DOHH2 (cell line): Measurements from ENCODE around the gene TMEM255B.

Experiments used
- H3F3A ChIP-seq: fragments of 200-600 bp; sonication (generic), shearing (Covaris generic); 2 replicates; pipeline ENCODE4 v1.6.0; 2016; ENCODE audit warnings: antibody characterized with exemption, mild to moderate bottlenecking; ENCODE audit not compliant: control insufficient read depth, insufficient read depth
- H3K27ac ChIP-seq: fragments of 200-600 bp; sonication (generic); 2 replicates; pipeline ENCODE4 v1.5.1; 2014; ENCODE audit warnings: low read depth, mild to moderate bottlenecking, low read length, moderate library complexity
- H3K27me3 ChIP-seq: fragments of 200-600 bp; sonication (generic); 2 replicates; pipeline ENCODE4 v1.6.1; 2014; ENCODE audit warnings: mild to moderate bottlenecking, low read length, mixed read lengths; ENCODE audit not compliant: control insufficient read depth
- H3K36me3 ChIP-seq: fragments of 200-600 bp; sonication (generic); 2 replicates; pipeline ENCODE4 v1.6.1; 2014; ENCODE audit warnings: mild to moderate bottlenecking, low read length, moderate library complexity, mixed read lengths; ENCODE audit not compliant: control insufficient read depth
- H3K4me1 ChIP-seq: fragments of 200-600 bp; sonication (generic); 2 replicates; pipeline ENCODE4 v1.6.1; 2014; ENCODE audit warnings: mild to moderate bottlenecking, low read length, mixed read lengths; ENCODE audit not compliant: control insufficient read depth
- H3K4me2 ChIP-seq: fragments of 200-600 bp; sonication (generic); 2 replicates; pipeline ENCODE4 v1.6.0; 2014; ENCODE audit warnings: mild to moderate bottlenecking, low read length, moderate library complexity
- H3K4me3 ChIP-seq: fragments of 200-600 bp; sonication (generic); 2 replicates; pipeline ENCODE4 v1.5.1; 2014; ENCODE audit warnings: mild to moderate bottlenecking, low read length, mixed read lengths
- H3K79me2 ChIP-seq: fragments of 200-600 bp; sonication (generic); 2 replicates; pipeline ENCODE4 v1.6.1; 2014; ENCODE audit warnings: mild to moderate bottlenecking, low read length, mixed read lengths; ENCODE audit not compliant: control insufficient read depth
- H3K9me2 ChIP-seq: fragments of 200-600 bp; sonication (generic); replicated peaks from 2 replicates; pipeline ENCODE4 v1.6.1; 2014; ENCODE audit warnings: mild to moderate bottlenecking, low read length, mixed read lengths; ENCODE audit not compliant: control insufficient read depth
- H3K9me3 ChIP-seq: fragments of 200-600 bp; sonication (generic); 2 replicates; pipeline ENCODE4 v1.6.1; 2014; ENCODE audit warnings: antibody characterized with exemption, low read length, mixed read lengths; ENCODE audit not compliant: control insufficient read depth, insufficient read depth
- H4K20me1 ChIP-seq: fragments of 200-600 bp; sonication (generic); 2 replicates; pipeline ENCODE4 v1.6.0; 2014; ENCODE audit warnings: low read depth, mild to moderate bottlenecking, antibody characterized with exemption, low read length, moderate library complexity; ENCODE audit not compliant: control insufficient read depth, insufficient read depth
- CTCF ChIP-seq: fragments of 200-600 bp; sonication (generic); IDR thresholded peaks from one replicate; pipeline ENCODE4 v1.5.1; 2014; ENCODE audit warnings: antibody characterized with exemption, mild to moderate bottlenecking, low read depth, low read length; ENCODE audit not compliant: poor library complexity, severe bottlenecking
- EZH2phosphoT487 ChIP-seq: fragments of 200-600 bp; sonication (generic); IDR thresholded peaks from 2 replicates; pipeline ENCODE4 v1.6.1; 2017; ENCODE audit warnings: borderline replicate concordance, mild to moderate bottlenecking, antibody characterized with exemption, low read length, moderate library complexity, mixed read lengths

The TMEM255B gene

GRCh38 chr13:113857531-113858195 lies 98.6 kb downstream of the TMEM255B start:
- TF ChIP-seq CTCF (no peak), EZH2phosphoT487 (no peak)
- no peaks in the 10 kb centered on the region for H4K20me1 ChIP-seq

GRCh38 chr13:113859311-113860050 lies 100.5 kb downstream of the TMEM255B start:
- Histone ChIP-seq H3K9me3 (peaks cover 15% of the 10 kb centered on the region), H3K79me2 (no peaks in the 10 kb centered on the region), H4K20me1 (no peaks in the 10 kb centered on the region), H3K36me3 (no peaks in the 10 kb centered on the region), H3K27ac (no peak overlapping the region), H3K4me3 (no peak overlapping the region), H3K4me1 (no peaks in the 10 kb centered on the region; the same call in 1 of the 2 replicates), H3F3A (peaks cover 10% of the 10 kb centered on the region; the same call in 1 of the 2 replicates), H3K27me3 (peaks cover 20% of the 10 kb centered on the region), H3K4me2 (no peak overlapping the region), H3K9me2 (no peaks in the 10 kb centered on the region)
- TF ChIP-seq EZH2phosphoT487 (no peak), CTCF (no peak)

More at GRCh38 chr13:113857531-113858195, 98.6 kb downstream of the TMEM255B start:
- H3K27ac ChIP-seq = no peak overlapping the region
- peaks cover 15% of the 10 kb centered on the region for H3K9me3 ChIP-seq
- H3K4me3 ChIP-seq = no peak overlapping the region
- H3K27me3 ChIP-seq = peaks cover 6% of the 10 kb centered on the region
- H3K9me2 ChIP-seq = no peaks in the 10 kb centered on the region
- peaks cover 10% of the 10 kb centered on the region; the same call in 1 of the 2 replicates for H3F3A ChIP-seq
- no peaks in the 10 kb centered on the region for H3K36me3 ChIP-seq
- no peaks in the 10 kb centered on the region for H3K79me2 ChIP-seq
- no peak overlapping the region for H3K4me2 ChIP-seq
- no peaks in the 10 kb centered on the region for H3K4me1 ChIP-seq

GRCh38 chr13:113860051-113860664 lies 101.1 kb downstream of the TMEM255B start:
- Histone ChIP-seq H3F3A (peaks cover 10% of the 10 kb centered on the region; the same call in 1 of the 2 replicates), H3K4me1 (no peaks in the 10 kb centered on the region; the same call in 1 of the 2 replicates), H3K4me3 (no peak overlapping the region), H3K9me3 (peaks cover 15% of the 10 kb centered on the region), H4K20me1 (no peaks in the 10 kb centered on the region), H3K27me3 (peaks cover 23% of the 10 kb centered on the region), H3K36me3 (no peaks in the 10 kb centered on the region), H3K4me2 (no peak overlapping the region), H3K79me2 (no peaks in the 10 kb centered on the region), H3K9me2 (no peaks in the 10 kb centered on the region), H3K27ac (no peak overlapping the region)
- TF ChIP-seq CTCF (no peak), EZH2phosphoT487 (no peak)
